ENCODE results near the gene GAS2L2. TPM values are rescaled to one million over a fixed set of nuclear protein-coding genes. Genes with fewer than 3 reads are reported as not detected.

Gene GAS2L2
- total RNA-seq, 4 donors from 2014 or later: 0.22 to 0.51 TPM; not detected in 2

DNA sequence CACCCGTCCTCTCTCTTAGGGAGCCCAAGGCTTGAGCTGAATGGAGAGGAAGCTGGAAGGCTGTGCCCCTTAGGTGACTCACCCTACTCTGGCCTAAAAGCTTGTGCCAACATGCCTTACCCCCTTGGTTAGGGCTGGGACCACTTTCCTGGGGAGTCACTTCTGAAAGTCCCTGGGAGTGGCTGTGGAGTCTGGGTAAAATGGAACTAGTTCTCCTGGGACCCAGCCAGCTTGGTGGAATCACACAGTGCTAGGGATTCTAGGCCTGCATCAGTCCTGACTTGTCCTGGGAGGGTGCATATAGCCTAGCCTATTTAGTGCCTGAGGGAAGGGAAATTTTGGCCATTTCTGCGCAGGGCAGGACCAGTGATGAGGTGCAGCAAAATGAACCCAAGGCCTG lies 31.9 kb upstream of the GAS2L2 start:
- TF ChIP-seq, protein P1, sequence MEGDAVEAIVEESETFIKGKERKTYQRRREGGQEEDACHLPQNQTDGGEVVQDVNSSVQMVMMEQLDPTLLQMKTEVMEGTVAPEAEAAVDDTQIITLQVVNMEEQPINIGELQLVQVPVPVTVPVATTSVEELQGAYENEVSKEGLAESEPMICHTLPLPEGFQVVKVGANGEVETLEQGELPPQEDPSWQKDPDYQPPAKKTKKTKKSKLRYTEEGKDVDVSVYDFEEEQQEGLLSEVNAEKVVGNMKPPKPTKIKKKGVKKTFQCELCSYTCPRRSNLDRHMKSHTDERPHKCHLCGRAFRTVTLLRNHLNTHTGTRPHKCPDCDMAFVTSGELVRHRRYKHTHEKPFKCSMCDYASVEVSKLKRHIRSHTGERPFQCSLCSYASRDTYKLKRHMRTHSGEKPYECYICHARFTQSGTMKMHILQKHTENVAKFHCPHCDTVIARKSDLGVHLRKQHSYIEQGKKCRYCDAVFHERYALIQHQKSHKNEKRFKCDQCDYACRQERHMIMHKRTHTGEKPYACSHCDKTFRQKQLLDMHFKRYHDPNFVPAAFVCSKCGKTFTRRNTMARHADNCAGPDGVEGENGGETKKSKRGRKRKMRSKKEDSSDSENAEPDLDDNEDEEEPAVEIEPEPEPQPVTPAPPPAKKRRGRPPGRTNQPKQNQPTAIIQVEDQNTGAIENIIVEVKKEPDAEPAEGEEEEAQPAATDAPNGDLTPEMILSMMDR (IDR thresholded peaks at IDR 0.05; ENCODE audit: low read depth): no peak

DNA sequence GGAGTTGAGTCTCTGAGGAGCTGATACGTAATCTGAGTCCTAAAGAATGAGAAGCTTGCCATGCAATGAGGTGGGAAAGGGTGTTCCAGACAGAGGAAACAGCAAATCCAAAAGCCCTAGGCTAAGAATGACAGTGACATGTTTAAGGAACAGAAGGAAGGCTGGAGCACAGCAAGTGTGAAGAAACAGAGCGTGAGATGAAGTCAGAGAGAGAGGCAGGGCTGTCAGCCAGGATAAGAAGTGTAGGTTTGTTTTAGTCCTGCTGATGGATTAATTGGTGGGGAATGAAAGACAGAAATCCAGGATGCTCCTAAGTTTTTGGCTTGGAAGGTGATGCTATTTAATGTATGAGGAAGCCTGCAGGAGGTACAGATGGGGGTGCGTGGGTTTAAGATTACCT lies 27.9 kb upstream of the GAS2L2 start:
- TF ChIP-seq, protein P1 (IDR thresholded peaks at IDR 0.05; ENCODE audit: low read depth): no peak

DNA sequence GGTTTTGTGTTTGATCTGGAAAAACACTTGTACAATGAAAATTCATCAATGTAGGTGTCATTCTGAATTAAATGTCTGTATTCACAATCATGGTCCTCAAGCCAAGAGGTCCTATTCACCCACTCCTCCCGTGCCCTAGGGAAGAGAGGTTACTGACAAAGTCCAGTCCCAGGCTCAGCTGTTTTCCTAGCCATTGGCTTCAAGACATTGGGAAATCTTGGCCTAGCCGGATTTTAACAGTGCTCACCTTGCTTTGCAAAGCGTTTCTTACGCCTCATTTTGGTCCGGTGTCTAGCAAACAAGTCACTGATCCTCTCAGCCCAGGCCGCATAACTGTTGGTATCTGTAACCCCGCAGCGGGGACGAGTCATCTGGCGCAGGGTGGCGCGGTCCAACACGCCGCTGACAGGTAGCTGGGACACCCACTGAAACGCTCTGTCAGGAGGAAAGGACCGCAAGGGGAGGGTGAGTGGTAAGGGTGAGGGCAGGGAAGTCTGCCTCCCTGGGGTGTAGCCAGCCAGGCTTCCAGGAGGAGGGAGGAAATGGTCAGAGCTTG lies 25.7 kb upstream of the GAS2L2 start:
- TF ChIP-seq, protein P1 (IDR thresholded peaks at IDR 0.05; ENCODE audit: low read depth): no peak

DNA sequence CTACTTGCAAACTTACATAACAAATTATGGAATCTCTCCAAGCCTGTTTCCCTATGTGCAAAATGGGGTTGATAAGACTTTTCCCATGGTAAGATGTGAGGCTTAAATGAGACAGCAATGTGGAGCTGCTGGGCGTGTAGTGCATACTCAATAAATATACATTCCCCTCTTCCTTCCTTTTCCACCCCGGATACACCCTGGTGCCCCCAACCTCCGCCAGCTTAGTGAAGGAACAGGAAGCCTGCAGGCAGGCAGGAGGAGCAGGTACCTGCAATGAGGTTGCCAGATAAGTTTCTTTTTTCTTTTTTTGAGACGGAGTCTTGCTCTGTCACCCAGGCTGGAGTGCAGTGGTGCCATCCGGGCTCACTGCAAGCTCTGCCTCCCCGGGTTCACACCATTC lies 22.5 kb upstream of the GAS2L2 start:
- TF ChIP-seq, protein P1 (IDR thresholded peaks at IDR 0.05; ENCODE audit: low read depth): no peak

DNA sequence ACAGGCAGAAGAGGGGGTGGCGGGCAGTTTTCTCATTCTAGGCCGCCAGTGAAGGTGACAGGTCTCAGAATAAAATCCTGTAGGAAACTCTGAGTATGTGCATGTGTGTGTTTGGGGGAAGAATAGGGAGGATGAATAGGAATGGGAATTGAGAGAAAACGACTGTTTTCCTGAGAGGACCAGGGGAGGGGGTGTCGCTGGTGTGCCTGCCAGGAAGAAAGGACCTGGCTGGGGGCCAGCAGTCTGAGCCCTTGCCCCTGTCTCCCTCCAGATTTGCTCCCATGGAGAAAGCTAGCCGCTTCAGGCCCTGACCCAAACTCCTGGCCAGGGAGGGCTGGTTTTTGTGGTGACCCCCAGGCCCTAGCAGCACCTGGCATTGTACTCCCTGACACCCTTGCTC lies 22.0 kb upstream of the GAS2L2 start:
- TF ChIP-seq, protein P1 (IDR thresholded peaks at IDR 0.05; ENCODE audit: low read depth): no peak

DNA sequence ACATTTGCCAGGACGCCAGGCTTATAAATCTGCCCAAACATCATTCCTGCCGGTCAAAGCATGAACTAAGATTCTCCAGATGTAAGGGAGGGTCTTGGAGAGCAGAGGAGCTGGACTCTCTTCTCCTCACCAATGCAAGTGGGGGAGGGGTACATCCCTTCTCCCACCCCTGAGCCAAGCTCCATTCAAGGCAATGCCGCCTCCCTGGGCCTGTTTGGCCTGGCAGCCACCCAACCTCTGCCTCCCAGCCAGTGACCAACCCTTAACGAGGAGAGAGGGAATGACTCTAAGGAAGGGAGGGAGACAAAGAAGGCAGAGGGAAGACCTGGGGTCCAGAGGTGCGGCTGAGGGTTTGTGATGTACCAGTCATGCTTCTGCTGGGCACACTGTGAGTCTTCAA lies 21.5 kb upstream of the GAS2L2 start:
- TF ChIP-seq, protein P1 (IDR thresholded peaks at IDR 0.05; ENCODE audit: low read depth): no peak

DNA sequence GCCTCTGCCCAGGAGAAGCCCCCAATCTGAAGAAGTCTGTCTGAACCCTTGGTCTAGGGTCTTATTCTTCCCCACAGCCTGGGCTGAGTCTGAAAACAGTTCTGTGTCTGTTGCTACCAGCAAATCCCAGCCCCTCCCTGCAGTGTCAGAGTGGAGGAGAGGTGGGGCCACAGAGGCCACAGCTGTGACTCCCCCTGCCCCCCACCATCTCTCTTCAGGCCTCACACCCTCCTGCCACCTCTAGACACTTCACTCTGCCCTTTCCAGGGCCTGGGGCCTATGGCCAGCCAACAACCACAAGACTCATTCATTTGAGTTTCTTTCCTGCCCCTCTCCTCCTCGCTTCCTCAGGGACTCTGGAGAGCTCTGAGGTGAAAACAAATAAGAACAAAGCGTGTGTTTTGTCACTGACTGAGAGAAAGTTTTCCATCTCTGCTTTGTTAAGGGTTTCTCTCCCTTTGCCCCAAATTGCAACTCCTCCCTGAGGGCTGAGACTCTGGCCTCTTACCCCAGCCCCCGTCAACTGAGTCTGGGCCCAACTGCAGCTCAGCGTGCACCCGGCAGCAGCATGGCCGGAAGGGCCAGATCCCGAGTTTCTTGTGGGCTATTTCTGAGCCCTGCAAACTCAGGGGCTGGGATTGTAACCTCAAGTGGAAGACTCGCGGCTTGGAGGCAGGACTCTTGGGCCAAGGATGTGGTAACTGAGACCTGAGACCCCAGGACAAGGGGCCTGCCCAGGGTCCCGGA lies 20.8 kb upstream of the GAS2L2 start:
- TF ChIP-seq, protein P1 (IDR thresholded peaks at IDR 0.05; ENCODE audit: low read depth): no peak

Measured in subcutaneous adipose tissue (tissue), 4 donors.